Effector memory CD8-positive, alpha-beta T cell (primary cell): ENCODE measurements around the gene SNPH.
A peak's percentile ranks its signal among the peaks of the same experiment; 100 is the strongest.

Experiments used
- ATAC-seq: fragments of 150-1000 bp; cut with Tn5 transposase; replicated peaks from 2 replicates; pipeline ENCODE4 v1.10.0; 2021; ENCODE audit warnings: mild to moderate bottlenecking, moderate library complexity
- DNase-seq, 3 experiments: peaks; one replicate each; pipeline ENCODE4 v3.0.0; 2021
- H3K27ac Mint-ChIP-seq, 2 donors: one replicate each; pipeline ENCODE4 v1.8.0; 2022; ENCODE audit warnings: mild to moderate bottlenecking in 2 of 2, mixed read lengths in 2 of 2, moderate library complexity in 2 of 2
- H3K27me3 Mint-ChIP-seq, 2 donors: one replicate each; pipeline ENCODE4 v1.8.0; 2022; ENCODE audit warnings: mixed read lengths in 2 of 2
- H3K36me3 Mint-ChIP-seq: one replicate; pipeline ENCODE4 v1.8.0; 2022; ENCODE audit warnings: mild to moderate bottlenecking, moderate library complexity, mixed read lengths; ENCODE audit not compliant: insufficient read depth
- H3K4me1 Mint-ChIP-seq, 2 donors: one replicate each; pipeline ENCODE4 v1.8.0; 2022; ENCODE audit warnings: low read depth in 2 of 2, mixed read lengths in 2 of 2
- H3K4me3 Mint-ChIP-seq, 2 donors: one replicate each; pipeline ENCODE4 v1.8.0; 2022; ENCODE audit warnings: mild to moderate bottlenecking in 2 of 2, mixed read lengths in 2 of 2, moderate library complexity in 2 of 2
- H3K9me3 Mint-ChIP-seq, 2 donors: one replicate each; pipeline ENCODE4 v1.8.0; 2022; ENCODE audit warnings: mixed read lengths in 2 of 2

Gene SNPH

DNA sequence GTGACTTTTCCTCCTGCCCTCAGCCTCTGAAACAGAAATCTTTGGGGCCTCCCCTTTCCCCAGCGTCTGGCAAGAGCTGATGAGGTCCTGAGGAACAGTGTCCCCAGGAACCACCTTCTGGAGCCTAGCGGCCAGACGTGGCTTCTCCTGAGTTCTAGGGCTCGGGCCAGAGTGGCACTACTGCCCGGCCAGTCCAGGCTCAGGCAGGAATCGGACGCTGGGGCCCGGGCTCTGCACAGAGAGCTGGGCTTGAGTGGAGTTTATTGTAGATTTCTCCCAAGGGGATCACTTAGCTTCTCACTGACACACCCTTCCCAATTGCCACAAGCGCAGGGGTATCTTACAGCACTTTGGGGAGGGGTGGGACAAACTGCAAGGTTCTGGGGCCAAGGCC, 42.6 kb downstream of the SNPH start:
- ATAC-seq (no peak), DNase-seq (no peak)
- peaks cover 6% of the 10 kb centered on the region for H3K36me3 Mint-ChIP-seq
- no peak overlapping the region for H3K4me3 Mint-ChIP-seq
- H3K9me3 Mint-ChIP-seq, result no peaks in the 10 kb centered on the region
- H3K27ac Mint-ChIP-seq, result no peak overlapping the region
- peaks cover 0 to 3% of the 10 kb centered on the region in 2 donors for H3K27me3 Mint-ChIP-seq
- peaks cover 0 to 1% of the 10 kb centered on the region in 2 donors for H3K4me1 Mint-ChIP-seq

DNA sequence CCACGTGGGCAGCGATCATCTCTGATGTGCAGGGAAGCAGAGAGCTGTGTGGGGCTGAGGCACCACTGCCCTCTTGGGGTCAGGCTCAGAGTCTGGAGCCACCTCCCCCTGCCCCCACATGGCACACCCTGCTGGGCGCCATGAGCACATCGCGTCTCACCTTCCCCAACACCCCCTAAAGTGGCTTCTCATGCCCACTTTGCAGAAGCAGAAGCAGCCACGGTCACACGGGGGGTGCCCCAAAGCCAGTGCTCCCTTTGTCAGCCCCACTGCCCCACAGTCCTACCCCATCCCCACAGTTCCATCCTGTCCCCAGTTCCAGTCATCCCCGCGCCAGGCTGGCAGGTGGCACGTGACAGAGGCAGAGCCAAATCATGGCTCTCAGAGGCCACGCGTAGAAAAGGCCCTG, 43.3 kb downstream of the SNPH start:
- no peak overlapping the region for H3K4me3 Mint-ChIP-seq
- H3K4me1 Mint-ChIP-seq, result peaks cover 0 to 1% of the 10 kb centered on the region in 2 donors
- H3K27me3 Mint-ChIP-seq, result peaks cover 0 to 10% of the 10 kb centered on the region in 2 donors
- H3K36me3 Mint-ChIP-seq, result peaks cover 3% of the 10 kb centered on the region
- no peaks in the 10 kb centered on the region for H3K9me3 Mint-ChIP-seq
- no peak for DNase-seq
- no peak overlapping the region for H3K27ac Mint-ChIP-seq
- no peak for ATAC-seq

DNA sequence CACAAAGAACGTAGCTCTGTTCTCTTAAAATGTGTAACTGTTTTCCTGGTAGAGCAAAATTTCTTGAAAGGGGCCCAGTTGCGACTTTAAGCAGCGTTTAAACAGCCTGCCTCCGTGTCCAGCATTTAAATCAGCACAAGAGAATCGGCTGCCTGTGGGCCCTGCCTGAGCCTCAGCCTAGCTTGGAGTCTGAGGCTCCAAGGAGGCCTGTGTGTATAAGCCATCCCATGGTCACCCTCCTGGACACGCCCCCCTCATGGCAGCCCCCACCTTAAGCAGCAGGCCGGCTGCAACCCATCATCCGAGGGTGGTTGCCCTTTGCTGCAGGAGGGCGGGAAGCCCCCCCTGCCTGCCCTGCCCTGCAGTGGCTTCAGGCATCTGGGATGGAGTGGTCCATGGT, 44.0 kb downstream of the SNPH start:
- Mint-ChIP-seq H3K27me3 (peaks cover 0 to 16% of the 10 kb centered on the region in 2 donors), H3K36me3 (peaks cover 3% of the 10 kb centered on the region), H3K4me3 (no peak overlapping the region), H3K9me3 (no peaks in the 10 kb centered on the region), H3K27ac (no peak overlapping the region), H3K4me1 (peaks cover 0 to 1% of the 10 kb centered on the region in 2 donors)
- ATAC-seq (no peak), DNase-seq (no peak)

DNA sequence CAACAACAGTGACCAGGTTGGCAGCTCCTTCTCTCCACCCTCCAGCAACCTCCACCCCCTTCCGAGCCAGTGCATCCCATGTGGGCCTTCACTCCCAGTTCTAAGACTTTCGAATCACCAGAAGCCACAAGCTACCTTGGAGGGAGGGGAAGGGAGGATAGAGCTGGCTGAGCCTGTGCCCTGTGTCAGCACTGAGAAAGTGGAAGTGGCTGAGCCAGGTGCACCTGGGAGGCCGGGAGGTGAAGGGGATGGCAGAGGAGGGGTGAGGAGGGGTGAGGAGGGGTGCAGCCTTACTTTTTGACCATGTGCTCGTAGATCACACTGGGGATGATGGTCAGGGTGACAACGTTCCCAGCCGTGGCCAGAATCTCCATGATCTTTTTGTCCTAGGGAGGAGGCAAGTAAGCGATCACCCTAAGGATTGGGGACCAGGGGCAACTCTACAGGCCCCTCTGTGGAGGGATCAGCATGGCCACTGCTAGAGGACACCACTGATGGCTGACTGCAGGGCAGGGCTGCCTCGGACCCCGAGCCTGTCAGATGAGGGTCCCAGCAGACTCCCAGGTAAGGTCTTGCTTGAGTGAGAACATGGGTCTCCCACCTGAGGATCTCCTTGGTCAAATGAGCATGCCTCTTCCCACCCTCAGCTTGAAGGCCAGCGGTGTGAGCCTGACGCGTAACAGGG, 44.6 kb downstream of the SNPH start:
- H3K27me3 Mint-ChIP-seq, result peaks cover 0 to 20% of the 10 kb centered on the region in 2 donors
- H3K27ac Mint-ChIP-seq, result no peak overlapping the region
- no peak for ATAC-seq
- peaks cover 0 to 1% of the 10 kb centered on the region in 2 donors for H3K4me1 Mint-ChIP-seq
- no peak for DNase-seq
- peaks cover 3% of the 10 kb centered on the region for H3K36me3 Mint-ChIP-seq
- no peak overlapping the region for H3K4me3 Mint-ChIP-seq
- H3K9me3 Mint-ChIP-seq, result no peaks in the 10 kb centered on the region

GRCh38 chr20:1312308-1312707, 46.2 kb downstream of the SNPH start:
- Mint-ChIP-seq H3K4me3 (no peak overlapping the region), H3K27ac (no peak overlapping the region), H3K36me3 (no peaks in the 10 kb centered on the region), H3K9me3 (no peaks in the 10 kb centered on the region), H3K27me3 (peaks cover 0 to 20% of the 10 kb centered on the region in 2 donors), H3K4me1 (peaks cover 0 to 1% of the 10 kb centered on the region in 2 donors)
- ATAC-seq, result no peak
- DNase-seq, result no peak

DNA sequence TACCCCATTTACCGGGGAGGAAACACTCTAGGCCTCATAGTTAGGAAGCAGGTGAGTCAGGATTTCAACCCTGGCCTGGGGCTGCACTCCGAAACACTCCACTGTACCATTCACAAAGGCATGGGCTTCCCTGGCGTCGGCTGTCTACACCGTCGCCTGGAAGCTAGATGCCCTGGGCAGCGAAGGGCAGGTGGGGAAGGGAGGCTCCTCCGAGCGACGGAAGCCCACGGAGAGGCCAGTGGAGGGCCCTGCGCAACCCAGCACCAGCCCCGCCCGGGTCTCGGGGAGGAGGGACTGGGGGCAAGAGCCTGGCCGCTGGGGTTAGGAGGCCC, 46.8 kb downstream of the SNPH start:
- H3K4me3 Mint-ChIP-seq, result no peak overlapping the region
- H3K36me3 Mint-ChIP-seq, result no peaks in the 10 kb centered on the region
- peaks cover 0 to 20% of the 10 kb centered on the region in 2 donors for H3K27me3 Mint-ChIP-seq

DNA sequence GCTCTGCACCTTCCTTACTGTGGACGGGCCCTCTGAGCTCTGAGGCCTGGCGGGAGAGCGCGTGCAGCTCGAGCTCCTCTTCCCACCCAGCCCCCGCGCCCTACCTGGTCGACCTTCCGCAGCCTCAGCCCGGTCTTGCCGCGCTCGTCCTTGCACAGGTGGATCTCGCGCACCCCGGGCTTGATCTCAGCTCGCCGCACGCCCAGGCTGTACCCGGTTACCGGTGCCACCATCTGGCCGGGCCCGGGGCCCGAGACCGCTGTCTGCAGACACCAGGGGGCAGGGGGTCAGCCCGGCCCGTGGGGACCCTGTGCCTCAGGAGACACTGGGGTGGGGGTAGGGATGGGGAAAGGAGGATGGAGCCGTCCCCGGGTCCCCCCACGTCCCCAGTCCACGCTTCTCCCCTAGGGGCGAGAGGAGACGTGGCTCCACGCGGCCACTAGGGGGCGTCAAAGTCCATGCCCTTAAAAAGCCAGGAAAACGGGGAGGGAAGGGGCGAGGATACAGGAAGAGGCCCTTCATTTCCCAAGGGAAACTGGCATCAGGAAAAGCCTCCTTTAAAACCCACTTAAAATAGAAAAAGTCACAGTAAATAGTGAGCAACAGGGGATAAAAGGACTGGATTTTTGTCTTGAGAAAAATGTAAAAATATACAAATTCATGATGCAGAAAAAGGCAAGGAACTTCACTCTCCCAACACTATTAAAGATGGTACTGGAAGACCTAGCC, 47.3 kb downstream of the SNPH start:
- H3K4me3 Mint-ChIP-seq, result no peak overlapping the region
- ATAC-seq, result peak; percentile 73
- H3K9me3 Mint-ChIP-seq, result no peaks in the 10 kb centered on the region
- H3K4me1 Mint-ChIP-seq, result peaks cover 4 to 6% of the 10 kb centered on the region in 2 donors
- DNase-seq, result peak; percentile 57 to 60 (median 60)
- H3K27me3 Mint-ChIP-seq, result peaks cover 0 to 20% of the 10 kb centered on the region in 2 donors
- peaks cover 2% of the 10 kb centered on the region for H3K36me3 Mint-ChIP-seq
- H3K27ac Mint-ChIP-seq, result no peak overlapping the region

More for the DNA sequence above, 46.8 kb downstream of the SNPH start:
- ATAC-seq (no peak), DNase-seq (no peak)
- H3K27ac Mint-ChIP-seq, result no peak overlapping the region
- peaks cover 5% of the 10 kb centered on the region in 2 donors for H3K4me1 Mint-ChIP-seq
- H3K9me3 Mint-ChIP-seq, result no peaks in the 10 kb centered on the region

DNA sequence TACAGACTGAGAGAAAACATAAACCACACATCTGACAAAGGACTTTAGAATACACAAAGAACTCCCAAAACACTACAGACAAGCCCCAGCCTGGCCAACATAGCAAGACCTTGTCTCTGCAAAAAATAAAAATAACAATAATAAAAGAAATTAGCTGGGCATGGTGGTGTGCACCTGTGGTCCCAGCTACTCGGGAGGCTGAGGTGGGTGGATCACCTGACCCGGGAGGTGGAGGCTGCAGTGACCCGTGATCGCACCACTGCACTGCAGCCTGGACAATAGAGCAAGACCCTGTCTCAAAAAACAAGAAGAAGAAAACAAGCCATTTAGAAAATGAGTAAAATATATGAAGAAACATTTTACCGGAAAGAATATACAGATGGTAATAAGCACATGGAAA, 49.7 kb downstream of the SNPH start:
- Mint-ChIP-seq H3K9me3 (no peaks in the 10 kb centered on the region), H3K4me1 (peaks cover 4 to 6% of the 10 kb centered on the region in 2 donors), H3K4me3 (no peak overlapping the region), H3K27me3 (peaks cover 0 to 20% of the 10 kb centered on the region in 2 donors), H3K36me3 (peaks cover 2% of the 10 kb centered on the region), H3K27ac (no peak overlapping the region)
- DNase-seq (no peak), ATAC-seq (no peak)

DNA sequence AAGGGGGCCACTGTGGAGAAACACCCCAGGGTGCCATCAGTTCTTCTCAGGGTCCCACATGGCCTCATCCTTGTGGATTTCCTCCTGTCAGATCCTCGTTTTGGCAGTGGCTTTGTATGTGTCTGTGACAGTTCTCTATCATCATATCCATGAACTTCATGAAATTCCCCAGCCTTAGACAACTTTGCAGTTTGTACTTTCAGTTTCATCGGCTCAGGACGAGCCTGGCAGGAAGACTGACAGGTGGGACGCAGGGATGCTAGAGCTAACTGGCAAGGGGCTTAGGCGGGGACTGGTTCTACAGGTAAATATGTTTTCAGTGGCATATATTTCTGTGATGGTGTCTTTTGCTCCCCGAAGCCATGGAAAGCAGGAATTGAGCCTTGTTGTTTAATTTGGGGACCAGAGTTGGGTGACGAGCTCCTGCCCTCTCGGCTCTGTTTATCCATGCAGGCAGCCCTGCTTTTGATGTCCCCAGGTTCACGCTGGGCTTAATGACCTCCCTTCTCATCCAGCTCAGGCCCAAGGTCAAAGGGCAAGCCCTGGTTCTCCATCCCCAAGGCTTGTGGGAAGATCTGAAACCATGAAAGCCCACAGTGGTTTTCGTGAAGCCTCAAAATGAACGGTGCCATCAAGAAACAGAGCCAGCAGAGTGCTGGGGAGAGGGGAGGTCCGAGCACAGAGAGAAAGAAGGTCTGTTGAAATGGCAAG, 51.6 kb downstream of the SNPH start:
- no peaks in the 10 kb centered on the region for H3K9me3 Mint-ChIP-seq
- H3K4me1 Mint-ChIP-seq, result peaks cover 4 to 6% of the 10 kb centered on the region in 2 donors
- DNase-seq (no peak), ATAC-seq (no peak)
- peak overlapping the region in 1 of 2 donors; percentile 17 for H3K4me3 Mint-ChIP-seq
- H3K27ac Mint-ChIP-seq, result no peak overlapping the region
- H3K36me3 Mint-ChIP-seq, result peaks cover 2% of the 10 kb centered on the region
- H3K27me3 Mint-ChIP-seq, result peaks cover 0 to 30% of the 10 kb centered on the region in 2 donors

DNA sequence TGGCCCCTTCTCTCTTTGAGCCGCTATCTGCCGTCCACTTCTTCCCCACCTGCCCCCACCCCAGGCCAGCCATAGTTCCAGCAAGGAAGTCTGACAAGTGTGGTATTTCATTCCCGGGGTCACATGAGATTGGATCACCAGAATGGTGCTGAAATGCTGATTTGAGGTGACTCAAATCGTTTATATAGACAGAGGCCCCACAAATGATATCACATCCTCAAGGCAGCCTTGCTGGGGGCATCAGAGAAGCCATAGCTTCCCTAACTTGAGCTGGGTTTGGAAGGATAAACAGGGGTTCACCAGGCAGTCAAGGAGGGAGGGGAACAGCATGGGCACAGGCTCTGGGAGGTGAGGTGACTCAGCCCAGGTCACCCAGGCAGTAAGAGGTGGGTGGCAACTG, 53.0 kb downstream of the SNPH start:
- H3K27me3 Mint-ChIP-seq, result peaks cover 0 to 24% of the 10 kb centered on the region in 2 donors
- H3K36me3 Mint-ChIP-seq, result peaks cover 6% of the 10 kb centered on the region
- no peak overlapping the region for H3K4me3 Mint-ChIP-seq
- H3K4me1 Mint-ChIP-seq, result peaks cover 4 to 6% of the 10 kb centered on the region in 2 donors
- no peak overlapping the region for H3K27ac Mint-ChIP-seq
- ATAC-seq (no peak), DNase-seq (no peak)
- no peaks in the 10 kb centered on the region for H3K9me3 Mint-ChIP-seq

DNA sequence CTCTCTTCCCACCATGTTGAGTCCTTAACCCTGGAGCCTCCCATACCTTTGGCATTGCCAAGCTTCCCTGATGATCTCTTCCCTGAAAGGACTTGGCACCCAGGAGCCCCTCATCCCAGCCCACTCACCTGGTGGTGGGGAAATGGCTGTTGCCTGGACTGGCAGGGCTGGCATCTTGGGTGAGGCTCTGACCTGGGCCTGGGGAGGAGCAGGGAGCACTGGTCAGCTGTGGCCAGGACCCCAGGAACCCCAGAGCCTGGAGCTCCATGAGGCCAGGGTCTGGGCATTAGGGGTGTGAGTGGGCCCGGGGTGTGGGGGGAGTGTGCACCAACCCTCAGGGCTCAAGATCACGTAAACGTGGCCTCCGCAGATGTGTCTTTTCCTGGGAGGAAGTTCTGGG, 53.4 kb downstream of the SNPH start:
- Mint-ChIP-seq H3K9me3 (no peaks in the 10 kb centered on the region), H3K4me1 (peaks cover 4 to 6% of the 10 kb centered on the region in 2 donors), H3K36me3 (peaks cover 6% of the 10 kb centered on the region), H3K4me3 (no peak overlapping the region), H3K27ac (peak overlapping the region in 1 of 2 donors; percentile 44), H3K27me3 (peaks cover 0 to 20% of the 10 kb centered on the region in 2 donors)
- ATAC-seq (no peak), DNase-seq (no peak)

DNA sequence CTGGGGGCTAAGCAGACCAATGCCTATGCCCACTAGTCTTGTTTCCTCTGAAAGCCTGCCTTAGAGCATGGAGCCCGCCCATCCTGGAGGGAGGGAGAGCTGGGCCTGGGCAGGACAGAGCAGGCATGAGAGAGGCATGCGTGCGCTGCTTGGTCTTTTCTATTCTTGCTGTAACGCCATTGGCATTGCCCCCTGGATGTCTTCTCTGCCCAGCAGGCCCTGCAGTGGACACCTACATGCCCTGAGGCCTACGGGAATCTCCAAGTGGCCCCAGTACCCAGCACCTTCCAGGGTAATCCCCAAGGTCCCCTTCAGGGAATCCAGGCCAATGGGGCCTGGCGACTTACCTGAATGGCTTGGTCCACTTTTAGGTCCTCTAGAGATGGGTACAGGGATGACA, 53.9 kb downstream of the SNPH start:
- peaks cover 0 to 14% of the 10 kb centered on the region in 2 donors for H3K27me3 Mint-ChIP-seq
- DNase-seq (no peak), ATAC-seq (no peak)
- H3K4me1 Mint-ChIP-seq, result peaks cover 4 to 6% of the 10 kb centered on the region in 2 donors
- H3K4me3 Mint-ChIP-seq, result no peak overlapping the region
- peaks cover 6% of the 10 kb centered on the region for H3K36me3 Mint-ChIP-seq
- H3K9me3 Mint-ChIP-seq, result no peaks in the 10 kb centered on the region
- peak overlapping the region in 1 of 2 donors; percentile 44 for H3K27ac Mint-ChIP-seq

- ATAC-seq, result no peak
- peaks cover 4 to 6% of the 10 kb centered on the region in 2 donors for H3K4me1 Mint-ChIP-seq
- H3K27ac Mint-ChIP-seq, result peak overlapping the region; percentile 44 to 58
- H3K9me3 Mint-ChIP-seq, result no peaks in the 10 kb centered on the region
- peaks cover 6% of the 10 kb centered on the region for H3K36me3 Mint-ChIP-seq
- peaks cover 0 to 10% of the 10 kb centered on the region in 2 donors for H3K27me3 Mint-ChIP-seq
- no peak for DNase-seq
- H3K4me3 Mint-ChIP-seq, result no peak overlapping the region
Measured at GRCh38 chr20:1320902-1321653, 55.0 kb downstream of the SNPH start.
